HepG2 (cell line): ENCODE results near the gene SLC2A8. TPM values are rescaled to one million over a fixed set of nuclear protein-coding genes. Genes with fewer than 3 reads are reported as not detected.

Source experiments
- ATAC-seq: fragments of 200-7000 bp; cut with Tn5 transposase; 3 replicates; pipeline ENCODE4 v1.9.1; 2020; ENCODE audit warnings: mild to moderate bottlenecking, moderate library complexity
- BruUV-seq: library from RNA; stranded (reverse); fragments of 400-500 nt; replicated peaks from 2 replicates; lab custom pipeline; 2021; lab: Mats Ljungman, UMichigan
- CTCF ChIA-PET: fragments of 300-600 bp; formaldehyde crosslinking; extraction: SDS; loops from one replicate; lab custom pipeline; 2021; ENCODE audit warnings: low total read pairs, inconsistent platforms, low intra/inter-chr PET ratio; lab: Yijun Ruan, JAX
- POLR2A ChIA-PET: fragments of 350-600 bp; sonication (Branson Sonifier 250); formaldehyde crosslinking; loops from one replicate; lab custom pipeline; 2020; ENCODE audit warnings: antibody characterized with exemption, inconsistent platforms; lab: Yijun Ruan, JAX
- DNase-seq: peaks from one replicate; pipeline ENCODE4 v3.0.0-alpha.2; 2015; ENCODE audit warnings: low spot score
- FAIRE-seq: peaks from 3 replicates; lab custom pipeline; 2011; peaks lifted over from hg19 to GRCh38; lab: Jason Lieb, UNC
- H2AFZ ChIP-seq: one replicate; pipeline ENCODE4 v1.6.1; 2011; ENCODE audit warnings: low read length, inconsistent platforms
- H3K27ac ChIP-seq: fragments of 300-600 bp; 3 replicates; pipeline ENCODE4 v1.8.0; 2011; ENCODE audit warnings: mixed run types, mild to moderate bottlenecking, mixed read lengths, low read length, inconsistent platforms; ENCODE audit not compliant: insufficient read depth; ENCODE audit errors: extremely low read length
- H3K27me3 ChIP-seq, 2 experiments: fragments of 200-600 bp in 1 of 2; 2 replicates in 1 of 2; 3 replicates in 1 of 2; pipeline versions ENCODE4 v1.6.0 to v1.8.0; 2011; ENCODE audit warnings: low read length in 2 of 2, mild to moderate bottlenecking in 2 of 2, moderate library complexity in 2 of 2, inconsistent platforms in 1 of 2; ENCODE audit not compliant: insufficient read depth in 2 of 2, control insufficient read depth in 1 of 2
- H3K36me3 ChIP-seq, 2 experiments: fragments of 200-600 bp in 1 of 2; replicated peaks in 1 of 2; 2 replicates in 1 of 2; 3 replicates in 1 of 2; pipeline versions ENCODE4 v1.5.1 to v1.8.0; 2011; ENCODE audit warnings: low read length in 2 of 2, inconsistent platforms in 1 of 2; ENCODE audit not compliant: insufficient read depth in 2 of 2, control insufficient read depth in 1 of 2
- H3K4me1 ChIP-seq: 2 replicates; pipeline ENCODE4 v1.5.1; 2012; ENCODE audit warnings: low read length, inconsistent platforms; ENCODE audit not compliant: insufficient read depth
- H3K4me2 ChIP-seq: 2 replicates; pipeline ENCODE4 v1.6.0; 2011; ENCODE audit warnings: low read depth, low read length, inconsistent platforms
- H3K4me3 ChIP-seq, 3 experiments: fragments of 200-600 bp in 1 of 3; sonication (generic), shearing (Covaris generic) in 1 of 3; replicated peaks in 1 of 3; 2 replicates each; pipeline ENCODE4 v1.5.1; 2011 to 2016; ENCODE audit warnings: low read length in 3 of 3, inconsistent platforms in 2 of 3, low read depth in 2 of 3, mild to moderate bottlenecking in 2 of 3, control low read depth in 1 of 3, mixed read lengths in 1 of 3; ENCODE audit not compliant: insufficient read depth in 1 of 3
- H3K79me2 ChIP-seq: one replicate; pipeline ENCODE4 v1.6.1; 2011; ENCODE audit warnings: low read length, inconsistent platforms; ENCODE audit not compliant: insufficient read depth
- H3K9ac ChIP-seq: 2 replicates; pipeline ENCODE4 v1.6.0; 2011; ENCODE audit warnings: mild to moderate bottlenecking, low read depth, low read length, inconsistent platforms; ENCODE audit not compliant: insufficient read depth
- H3K9me3 ChIP-seq: 2 replicates; pipeline ENCODE4 v1.5.1; 2012; ENCODE audit warnings: mild to moderate bottlenecking, low read length
- H4K20me1 ChIP-seq: 2 replicates; pipeline ENCODE4 v1.6.0; 2011; ENCODE audit warnings: inconsistent platforms, mild to moderate bottlenecking, low read length, moderate library complexity; ENCODE audit not compliant: insufficient read depth
- CCAR2 ChIP-seq: fragments of 200-400 bp; formaldehyde crosslinking; optimal IDR thresholded peaks from 2 replicates; pipeline ENCODE3; 2018; ENCODE audit warnings: low read depth, mild to moderate bottlenecking, low read length, moderate library complexity
- HOXD1 ChIP-seq: sonication (generic); formaldehyde crosslinking; IDR thresholded peaks from 2 replicates; pipeline ENCODE4 v1.5.0; 2020; ENCODE audit warnings: missing genetic modification reagents
- MAX ChIP-seq: IDR thresholded peaks from 2 replicates; pipeline ENCODE4 v1.6.1; 2012; ENCODE audit warnings: inconsistent platforms
- MAZ ChIP-seq, 2 experiments: sonication (generic) in 1 of 2; formaldehyde crosslinking in 1 of 2; IDR thresholded peaks; 2 replicates each; pipeline versions ENCODE4 v1.5.0 to v1.6.1; 2012 to 2020; ENCODE audit warnings: low read depth in 2 of 2, mild to moderate bottlenecking in 2 of 2, borderline replicate concordance in 1 of 2, improper control_type of control experiment in 1 of 2, low read length in 1 of 2, missing genetic modification reagents in 1 of 2, moderate library complexity in 1 of 2
- MTERF4 ChIP-seq: sonication (generic); formaldehyde crosslinking; IDR thresholded peaks from 2 replicates; pipeline ENCODE4 v1.8.0; 2023; ENCODE audit warnings: mild to moderate bottlenecking, missing genetic modification reagents
- MTF1 ChIP-seq: sonication (generic); formaldehyde crosslinking; IDR thresholded peaks from 2 replicates; pipeline ENCODE4 v1.5.0; 2020; ENCODE audit warnings: missing genetic modification reagents
- POLR2AphosphoS2 ChIP-seq: IDR thresholded peaks from 2 replicates; pipeline ENCODE4 v1.6.1; 2011; ENCODE audit warnings: low read depth, low read length, improper control_type of control experiment
- SMYD3 ChIP-seq: sonication (generic); formaldehyde crosslinking; IDR thresholded peaks from 2 replicates; pipeline ENCODE4 v1.8.1; 2023; ENCODE audit warnings: mild to moderate bottlenecking, missing genetic modification reagents
- TAF15 ChIP-seq: fragments of 200-400 bp; formaldehyde crosslinking; IDR thresholded peaks from one replicate; pipeline ENCODE4 v1.6.1; 2018; ENCODE audit warnings: mild to moderate bottlenecking, low read depth, low read length; ENCODE audit not compliant: poor library complexity, severe bottlenecking
- THAP9 ChIP-seq: sonication (generic); formaldehyde crosslinking; IDR thresholded peaks from 2 replicates; pipeline ENCODE4; 2020; ENCODE audit warnings: missing genetic modification reagents, mild to moderate bottlenecking, borderline replicate concordance
- ZBTB4 ChIP-seq: sonication (generic); formaldehyde crosslinking; IDR thresholded peaks from 2 replicates; pipeline ENCODE4 v1.4.0; 2020; ENCODE audit warnings: missing genetic modification reagents, mild to moderate bottlenecking, borderline replicate concordance
- ZFAT ChIP-seq: sonication (generic); formaldehyde crosslinking; conservative IDR thresholded peaks from 2 replicates; pipeline ENCODE4 v1.8.1; 2023; ENCODE audit warnings: missing genetic modification reagents, inconsistent platforms
- WGBS: methylation state at CpG from one replicate; pipeline ENCODE4 v1.1.6; 2017; ENCODE audit warnings: low lambda C conversion rate; 5-methylcytosine and 5-hydroxymethylcytosine counted together
- in situ Hi-C: cut with HindIII; loops from 2 replicates; pipeline ENCODE4 v1.10.0; 2017; ENCODE audit warnings: low pct_unique_long_range_greater_than_20kb; ENCODE audit not compliant: extremely low pct_ligation_motif_present
- intact Hi-C: fragments of 100-400 bp; cut with micrococcal nuclease; formaldehyde crosslinking; loops from one replicate; pipeline ENCODE4 v1.10.0; 2022; ENCODE audit not compliant: unreplicated experiment
- polyA plus RNA-seq, 8 experiments: library from polyadenylated mRNA; depleted of rRNA in 3 of 8; stranded (reverse) in 7 of 8; unstranded in 1 of 8; fragments of >200 nt; fragmentation: Illumina TruSeq in 4 of 8; extraction: Trizol in 4 of 8; gene quantifications; 2 replicates each; pipeline versions ENCODE4 v1.2.1 to v1.2.3, GENCODE V29; 2011 to 2016; ENCODE audit warnings: low read depth in 4 of 8, missing spikeins in 1 of 8, mixed read lengths in 1 of 8; ENCODE audit not compliant: insufficient read depth in 1 of 8
- total RNA-seq, 5 experiments: library from RNA; depleted of rRNA; stranded (reverse); fragments of >200 nt; fragmentation: Illumina TruSeq; extraction: Trizol; gene quantifications; 2 replicates each; pipeline ENCODE4 v1.2.3, GENCODE V29; 2016; ENCODE audit warnings: low read depth in 1 of 5

The SLC2A8 gene
- total and polyA plus RNA-seq, 2 of the 13 experiments (the other 11 are each of a cell fraction or from before 2014, with no cell fraction given): 22.6 to 48.6 TPM

GRCh38 chr9:127396253-127396807 is 639 bp upstream of the SLC2A8 start:
- DNase-seq (no peak), ATAC-seq (no peak; the same call in 2 of the 3 replicates), FAIRE-seq (no peak)
- H3K27me3 ChIP-seq: no peaks in the 10 kb centered on the region
- H3K4me3 ChIP-seq: peak overlapping the region; percentile 64 to 74 (median 65)
- no peaks in the 10 kb centered on the region for H3K9me3 ChIP-seq
- H3K36me3 ChIP-seq: peaks cover 9 to 14% of the 10 kb centered on the region in 2 experiments; a peak in 4 of 5 replicates
- H4K20me1 ChIP-seq: peaks cover 10% of the 10 kb centered on the region; the same call in 1 of the 2 replicates
- WGBS: 7% methylated on average over 6 of the region's 27 CpGs
- in situ Hi-C loops (loop anchor here (5.0 kb wide), 2 partner anchors 34 to 184 kb away; no protein-coding TSS in a partner anchor), intact Hi-C loops (loop anchor here (5.0 to 10.0 kb wide), 2 partner anchors 52 to 89 kb away; no protein-coding TSS in a partner anchor)
- ChIA-PET CTCF (interaction anchor here (2.6 kb wide), 1 partner anchor 36 kb away, joined by 32 read pairs; no protein-coding TSS in a partner anchor), POLR2A (interaction anchor here (0.7 to 5.4 kb wide), 34 partner anchors 7 to 671 kb away, joined by 3 to 159 read pairs (median 5); partner anchors contain the start of genes LRSAM1, NAIF1, RPL12 and ZNF79)
- H3K4me1 ChIP-seq: peaks cover 75% of the 10 kb centered on the region
- peak overlapping the region; percentile 80 for H3K9ac ChIP-seq
- H3K79me2 ChIP-seq: peaks cover 27% of the 10 kb centered on the region
- no peak overlapping the region for H2AFZ ChIP-seq
- TSS peak; percentile 96 for BruUV-seq
- peak overlapping the region; percentile 64 for H3K27ac ChIP-seq
- H3K4me2 ChIP-seq: peak overlapping the region; percentile 97
- TF ChIP-seq CCAR2: no peak
- peak; percentile 44; the same call in 1 of the 2 replicates for TF ChIP-seq THAP9 (CRISPR knock-in tag)
- TF ChIP-seq TAF15: no peak
- peak; percentile 29; the same call in 1 of the 2 replicates for TF ChIP-seq MTERF4
- TF ChIP-seq ZBTB4 (CRISPR knock-in tag): peak; percentile 45; the same call in 1 of the 2 replicates
- TF ChIP-seq ZFAT (CRISPR knock-in tag): no peak
- TF ChIP-seq MAZ (IDR thresholded peaks at IDR 0.05; ENCODE audit: borderline replicate concordance, low read depth, low read length): no peak
- 0 out of 2 replicates have a peak, but pooled peaks have one; percentile 5 for TF ChIP-seq MAZ (CRISPR knock-in tag; IDR thresholded peaks at IDR 0.05; ENCODE audit: low read depth)
- TF ChIP-seq SMYD3: no peak
- no peak for TF ChIP-seq MTF1 (CRISPR knock-in tag)
- 0 out of 2 replicates have a peak, but pooled peaks have one; percentile 16 for TF ChIP-seq POLR2AphosphoS2
- 0 out of 2 replicates have a peak, but pooled peaks have one; percentile 34 for TF ChIP-seq HOXD1 (CRISPR knock-in tag)
- TF ChIP-seq MAX: peak; percentile 95
